Measurements from ENCODE around the gene SOCS6.

SOCS6 gene

GRCh38 chr18:70333757-70334156 lies 44.9 kb downstream of the SOCS6 start:
- Histone ChIP-seq H3K36me3 (replicated peaks; ENCODE audit: low read depth, low read length) (peaks cover 55% of the 10 kb centered on the region), H3K27ac (ENCODE audit: low read length) (no peak overlapping the region), H3K4me3 (ENCODE audit: low read length) (no peak overlapping the region), H3K9me3 (ENCODE audit: insufficient read depth, low read length) (0 out of 2 replicates have a peak, but pooled peaks cover 11% of the 10 kb centered on the region), H3K9ac (ENCODE audit: low read length) (no peak overlapping the region), H3K79me2 (ENCODE audit: low read length) (no peaks in the 10 kb centered on the region), H3K27me3 (ENCODE audit: low read depth, low read length) (no peaks in the 10 kb centered on the region), H3K4me2 (ENCODE audit: low read length) (no peak overlapping the region), H3K4me1 (ENCODE audit: low read length) (no peaks in the 10 kb centered on the region), H4K20me1 (ENCODE audit: insufficient read depth, low read length) (no peaks in the 10 kb centered on the region), H2AFZ (ENCODE audit: low read depth, low read length) (no peak overlapping the region)
- TF ChIP-seq EZH2phosphoT487 (IDR thresholded peaks at IDR 0.05; ENCODE audit: low read depth), result no peak
- TF ChIP-seq, protein P1, sequence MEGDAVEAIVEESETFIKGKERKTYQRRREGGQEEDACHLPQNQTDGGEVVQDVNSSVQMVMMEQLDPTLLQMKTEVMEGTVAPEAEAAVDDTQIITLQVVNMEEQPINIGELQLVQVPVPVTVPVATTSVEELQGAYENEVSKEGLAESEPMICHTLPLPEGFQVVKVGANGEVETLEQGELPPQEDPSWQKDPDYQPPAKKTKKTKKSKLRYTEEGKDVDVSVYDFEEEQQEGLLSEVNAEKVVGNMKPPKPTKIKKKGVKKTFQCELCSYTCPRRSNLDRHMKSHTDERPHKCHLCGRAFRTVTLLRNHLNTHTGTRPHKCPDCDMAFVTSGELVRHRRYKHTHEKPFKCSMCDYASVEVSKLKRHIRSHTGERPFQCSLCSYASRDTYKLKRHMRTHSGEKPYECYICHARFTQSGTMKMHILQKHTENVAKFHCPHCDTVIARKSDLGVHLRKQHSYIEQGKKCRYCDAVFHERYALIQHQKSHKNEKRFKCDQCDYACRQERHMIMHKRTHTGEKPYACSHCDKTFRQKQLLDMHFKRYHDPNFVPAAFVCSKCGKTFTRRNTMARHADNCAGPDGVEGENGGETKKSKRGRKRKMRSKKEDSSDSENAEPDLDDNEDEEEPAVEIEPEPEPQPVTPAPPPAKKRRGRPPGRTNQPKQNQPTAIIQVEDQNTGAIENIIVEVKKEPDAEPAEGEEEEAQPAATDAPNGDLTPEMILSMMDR (IDR thresholded peaks at IDR 0.05; ENCODE audit: low read depth, low read length), result no peak

GRCh38 chr18:70334264-70334663 lies 45.4 kb downstream of the SOCS6 start:
- Histone ChIP-seq H3K27ac (ENCODE audit: low read length) (no peak overlapping the region), H2AFZ (ENCODE audit: low read depth, low read length) (no peak overlapping the region), H3K4me2 (ENCODE audit: low read length) (no peak overlapping the region), H4K20me1 (ENCODE audit: insufficient read depth, low read length) (no peaks in the 10 kb centered on the region), H3K9me3 (ENCODE audit: insufficient read depth, low read length) (peaks cover 11% of the 10 kb centered on the region; the same call in 1 of the 2 replicates), H3K9ac (ENCODE audit: low read length) (no peak overlapping the region), H3K27me3 (ENCODE audit: low read depth, low read length) (no peaks in the 10 kb centered on the region), H3K4me3 (ENCODE audit: low read length) (no peak overlapping the region), H3K4me1 (ENCODE audit: low read length) (no peaks in the 10 kb centered on the region), H3K36me3 (replicated peaks; ENCODE audit: low read depth, low read length) (peaks cover 60% of the 10 kb centered on the region), H3K79me2 (ENCODE audit: low read length) (no peaks in the 10 kb centered on the region)
- TF ChIP-seq, protein P1 (IDR thresholded peaks at IDR 0.05; ENCODE audit: low read depth, low read length), result no peak
- TF ChIP-seq EZH2phosphoT487 (IDR thresholded peaks at IDR 0.05; ENCODE audit: low read depth), result no peak

GRCh38 chr18:70334728-70335329 lies 46.0 kb downstream of the SOCS6 start:
- Histone ChIP-seq H3K4me1 (ENCODE audit: low read length) (no peaks in the 10 kb centered on the region), H3K9me3 (ENCODE audit: insufficient read depth, low read length) (peaks cover 11% of the 10 kb centered on the region; the same call in 1 of the 2 replicates), H3K4me2 (ENCODE audit: low read length) (no peak overlapping the region), H3K36me3 (replicated peaks; ENCODE audit: low read depth, low read length) (peaks cover 66% of the 10 kb centered on the region), H4K20me1 (ENCODE audit: insufficient read depth, low read length) (no peaks in the 10 kb centered on the region), H3K4me3 (ENCODE audit: low read length) (no peak overlapping the region), H3K79me2 (ENCODE audit: low read length) (no peaks in the 10 kb centered on the region), H3K9ac (ENCODE audit: low read length) (no peak overlapping the region), H3K27ac (ENCODE audit: low read length) (no peak overlapping the region), H2AFZ (ENCODE audit: low read depth, low read length) (no peak overlapping the region), H3K27me3 (ENCODE audit: low read depth, low read length) (no peaks in the 10 kb centered on the region)
- TF ChIP-seq EZH2phosphoT487 (IDR thresholded peaks at IDR 0.05; ENCODE audit: low read depth), result no peak
- TF ChIP-seq, protein P1 (IDR thresholded peaks at IDR 0.05; ENCODE audit: low read depth, low read length), result no peak

DNA sequence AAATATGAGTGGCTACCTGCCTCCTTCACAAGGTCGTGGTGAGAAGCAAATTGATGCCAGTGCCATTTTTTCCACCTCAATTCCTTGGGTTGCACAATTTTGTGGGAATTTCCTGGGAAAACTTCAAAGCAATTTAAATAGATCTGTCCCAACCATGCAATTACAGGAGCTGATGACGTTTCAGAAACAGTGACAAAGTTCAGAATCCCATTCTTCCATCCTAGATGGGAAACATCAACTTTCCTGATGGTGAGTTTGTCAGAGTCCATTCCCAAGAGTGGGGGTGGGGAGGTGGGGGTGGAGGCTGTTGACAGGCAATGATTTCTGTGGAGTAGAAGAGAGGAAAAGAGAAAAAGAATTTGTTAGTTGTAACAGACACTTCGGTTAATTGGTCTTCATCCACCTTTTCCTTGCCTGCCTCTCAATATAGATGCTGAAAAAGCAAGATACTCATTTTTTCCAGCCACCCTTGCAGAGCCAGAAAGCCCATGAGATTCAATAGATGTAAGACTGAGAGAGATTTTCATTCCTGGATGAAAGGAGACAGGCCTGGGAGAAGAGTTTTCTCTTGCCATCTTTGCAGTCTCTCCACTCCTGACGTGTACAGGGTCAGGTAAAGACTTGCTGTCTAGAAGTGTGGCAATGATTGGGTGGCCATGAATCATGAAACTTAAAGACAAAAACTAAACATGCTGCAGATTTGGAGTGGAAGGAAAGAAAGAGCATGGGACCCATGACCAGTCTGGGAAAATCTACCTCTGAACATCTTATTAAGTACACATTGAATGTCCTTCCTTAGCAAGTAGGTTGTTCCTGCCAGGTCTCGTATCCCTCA lies 47.3 kb downstream of the SOCS6 start:
- Histone ChIP-seq H3K9ac (ENCODE audit: low read length) (no peak overlapping the region), H2AFZ (ENCODE audit: low read depth, low read length) (no peak overlapping the region), H3K79me2 (ENCODE audit: low read length) (no peaks in the 10 kb centered on the region), H3K36me3 (replicated peaks; ENCODE audit: low read depth, low read length) (peaks cover 70% of the 10 kb centered on the region), H4K20me1 (ENCODE audit: insufficient read depth, low read length) (no peaks in the 10 kb centered on the region), H3K27ac (ENCODE audit: low read length) (no peak overlapping the region), H3K27me3 (ENCODE audit: low read depth, low read length) (no peaks in the 10 kb centered on the region), H3K9me3 (ENCODE audit: insufficient read depth, low read length) (peaks cover 11% of the 10 kb centered on the region; the same call in 1 of the 2 replicates), H3K4me3 (ENCODE audit: low read length) (no peak overlapping the region), H3K4me1 (ENCODE audit: low read length) (no peaks in the 10 kb centered on the region), H3K4me2 (ENCODE audit: low read length) (no peak overlapping the region)
- TF ChIP-seq EZH2phosphoT487 (IDR thresholded peaks at IDR 0.05; ENCODE audit: low read depth), result no peak
- TF ChIP-seq, protein P1 (IDR thresholded peaks at IDR 0.05; ENCODE audit: low read depth, low read length), result no peak

All from OCI-LY3 (cell line).